ENCODE results near the gene TNFAIP8. TPM values are rescaled to one million over a fixed set of nuclear protein-coding genes. Genes with fewer than 3 reads are reported as not detected.

The TNFAIP8 gene
- total RNA-seq, 5 donors from 2014 or later (not counting 1 experiment from before 2014, with no cell fraction given): 128 to 145 (median 135) TPM

DNA sequence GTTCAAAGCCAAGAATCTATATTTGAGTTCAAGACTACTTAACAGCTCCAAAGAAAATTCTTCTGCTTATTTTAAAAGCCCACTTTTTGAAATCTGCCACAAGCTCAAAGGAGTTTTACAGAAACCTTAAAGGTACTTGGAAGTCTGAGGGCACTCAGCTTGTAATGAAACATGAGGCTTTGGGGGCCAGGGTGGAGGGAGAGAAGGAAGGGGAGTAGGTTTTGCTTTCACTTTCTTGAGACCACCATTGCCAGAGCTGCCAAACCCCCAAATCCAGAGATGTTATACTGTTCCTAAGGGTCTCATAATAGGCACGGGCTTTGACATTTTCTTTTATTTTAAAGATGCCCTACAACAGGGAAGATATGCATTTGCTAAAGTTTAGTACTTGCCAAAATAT is 42.6 kb upstream of the TNFAIP8 start:
- ChIA-PET POLR2A (interaction anchor here (0.6 to 0.8 kb wide), 5 partner anchors 12 to 99 kb away, joined by 3 to 8 read pairs (median 3); no protein-coding TSS in a partner anchor), CTCF (interaction anchor here (0.5 to 5.3 kb wide), 12 partner anchors 12 to 258 kb away, joined by 3 to 47 read pairs (median 4); no protein-coding TSS in a partner anchor)
- no CpG with 5 or more reads among the region's 1 CpG for WGBS (ENCODE audit: insufficient coverage)
- H3K36me3 ChIP-seq (ENCODE audit: control insufficient read depth in 2 of 2, extremely low read depth in 1 of 2, insufficient read depth in 1 of 2, low read length in 1 of 2): peaks cover 0 to 2% of the 10 kb centered on the region in 2 donors
- Mint-ChIP-seq H3K27me3 (no peaks in the 10 kb centered on the region), H3K4me1 (peaks cover 93 to 94% (median 94%) of the 10 kb centered on the region in 3 donors), H3K27ac (peak overlapping the region; percentile 82 to 85), H3K9me3 (no peaks in the 10 kb centered on the region), H3K4me3 (peak overlapping the region in 2 of 3 donors; percentile 29 to 34), H3K36me3 (peaks cover 23% of the 10 kb centered on the region)
- H3K9me3 ChIP-seq: no peaks in the 10 kb centered on the region
- H3K27ac ChIP-seq (ENCODE audit: low read length): peak overlapping the region; percentile 60
- ATAC-seq (replicated peaks in 1 of 4) (no peak), DNase-seq (no peak)
- peaks cover 82% of the 10 kb centered on the region in 2 experiments for H3K4me1 ChIP-seq (ENCODE audit: control insufficient read depth in 1 of 2, extremely low read depth in 1 of 2, insufficient read depth in 2 of 2, low read length in 2 of 2)
- no peaks in the 10 kb centered on the region for H3K27me3 ChIP-seq (replicated peaks in 1 of 2; ENCODE audit: control insufficient read depth in 2 of 2, extremely low read depth in 1 of 2, insufficient read depth in 2 of 2, low read length in 1 of 2)
- no peak overlapping the region for H3K4me3 ChIP-seq (ENCODE audit: control insufficient read depth in 1 of 2, extremely low read depth in 1 of 2, low read length in 1 of 2)

DNA sequence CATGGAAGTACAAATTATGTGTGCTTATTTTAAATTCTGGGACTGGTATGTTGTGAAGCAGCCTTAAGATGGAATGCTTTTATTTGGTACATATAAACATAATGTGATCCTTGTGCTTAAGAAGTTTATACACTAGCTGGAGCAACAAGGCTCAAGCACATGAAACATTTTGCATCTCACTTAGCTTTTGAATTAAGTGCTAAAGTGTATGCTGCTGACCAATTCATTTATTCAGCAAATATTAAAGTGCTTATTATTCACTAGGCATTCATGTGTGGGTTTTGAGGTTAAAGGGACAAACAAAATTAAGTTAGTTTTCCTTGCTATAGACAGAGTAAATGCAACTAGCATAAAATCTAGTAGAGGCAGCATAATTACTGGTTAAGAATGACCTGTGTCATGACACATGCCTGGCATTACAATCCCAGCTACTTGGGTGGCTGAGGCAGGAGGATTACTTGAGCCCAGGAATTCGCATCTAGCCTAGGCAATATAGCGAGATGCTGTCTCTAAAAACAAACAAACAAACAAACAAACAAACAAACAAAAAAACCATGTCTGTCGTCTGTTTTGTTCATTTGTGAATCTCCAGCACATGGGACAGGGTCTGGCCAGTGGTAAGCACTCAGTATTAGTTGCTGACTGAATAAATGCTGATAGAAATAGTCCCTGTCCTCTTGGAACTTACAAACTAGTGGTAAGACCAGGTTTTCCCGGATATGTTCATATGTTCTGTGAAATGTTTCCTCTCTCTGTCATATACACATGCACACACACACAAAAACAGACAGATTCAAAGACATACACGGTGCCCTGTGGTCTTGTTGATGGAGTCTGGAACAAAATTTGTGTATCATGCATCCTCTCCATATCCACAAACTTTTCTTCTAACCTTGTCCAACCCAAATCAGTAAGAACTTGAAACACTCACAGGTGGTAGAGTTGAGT is 41.9 kb upstream of the TNFAIP8 start:
- Mint-ChIP-seq H3K4me1 (peaks cover 93 to 94% (median 94%) of the 10 kb centered on the region in 3 donors), H3K4me3 (peak overlapping the region in 2 of 3 donors; percentile 2 to 52), H3K27me3 (no peaks in the 10 kb centered on the region), H3K36me3 (peaks cover 23% of the 10 kb centered on the region), H3K9me3 (no peaks in the 10 kb centered on the region), H3K27ac (peak overlapping the region; percentile 82 to 85)
- H3K36me3 ChIP-seq (ENCODE audit: control insufficient read depth in 2 of 2, extremely low read depth in 1 of 2, insufficient read depth in 1 of 2, low read length in 1 of 2): peaks cover 0 to 2% of the 10 kb centered on the region in 2 donors
- ATAC-seq (replicated peaks in 1 of 4): peak in 1 of 4 experiments; percentile 11
- POLR2A ChIA-PET: interaction anchor here (0.5 to 0.6 kb wide), 3 partner anchors 10 to 48 kb away, joined by 3 to 4 read pairs (median 3); no protein-coding TSS in a partner anchor
- no peaks in the 10 kb centered on the region for H3K27me3 ChIP-seq (replicated peaks in 1 of 2; ENCODE audit: control insufficient read depth in 2 of 2, extremely low read depth in 1 of 2, insufficient read depth in 2 of 2, low read length in 1 of 2)
- H3K4me3 ChIP-seq (ENCODE audit: control insufficient read depth in 1 of 2, extremely low read depth in 1 of 2, low read length in 1 of 2): no peak overlapping the region
- DNase-seq: no peak
- peak overlapping the region; percentile 60 for H3K27ac ChIP-seq (ENCODE audit: low read length)
- no peaks in the 10 kb centered on the region for H3K9me3 ChIP-seq
- peaks cover 82 to 86% of the 10 kb centered on the region in 2 experiments for H3K4me1 ChIP-seq (ENCODE audit: control insufficient read depth in 1 of 2, extremely low read depth in 1 of 2, insufficient read depth in 2 of 2, low read length in 2 of 2)
- no CpG with 5 or more reads among the region's 5 CpGs for WGBS (ENCODE audit: insufficient coverage)
- CTCF ChIA-PET: interaction anchor here (0.5 to 5.3 kb wide), 8 partner anchors 14 to 98 kb away, joined by 3 to 47 read pairs (median 8); no protein-coding TSS in a partner anchor

DNA sequence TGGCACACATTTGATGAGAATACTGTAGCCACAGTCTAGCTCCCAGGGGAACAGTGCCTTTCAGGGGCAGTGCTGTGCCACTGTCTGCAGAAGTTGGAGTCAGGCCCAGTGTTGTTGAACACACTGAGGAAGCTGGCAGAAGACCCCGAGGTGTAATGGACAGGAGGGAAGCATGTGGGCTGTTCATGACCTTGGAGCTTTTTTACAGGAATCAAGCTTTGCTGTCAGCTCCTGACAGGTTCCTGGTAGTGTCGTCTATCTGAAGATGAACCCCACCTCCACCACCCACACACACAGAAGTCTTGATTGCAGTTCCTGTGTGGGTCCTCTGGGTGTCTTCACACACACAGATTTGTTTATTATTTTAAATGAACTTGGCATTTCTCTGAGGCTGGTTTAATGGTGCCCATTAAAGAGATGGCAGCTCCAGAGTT is 40.3 kb upstream of the TNFAIP8 start:
- H3K4me3 ChIP-seq (ENCODE audit: control insufficient read depth in 1 of 2, extremely low read depth in 1 of 2, low read length in 1 of 2): no peak overlapping the region
- peak overlapping the region; percentile 82 to 85 for H3K27ac Mint-ChIP-seq
- H3K36me3 ChIP-seq (ENCODE audit: control insufficient read depth in 2 of 2, extremely low read depth in 1 of 2, insufficient read depth in 1 of 2, low read length in 1 of 2): no peaks in the 10 kb centered on the region
- peak overlapping the region in 2 of 3 donors; percentile 3 to 52 for H3K4me3 Mint-ChIP-seq
- H3K9me3 Mint-ChIP-seq: no peaks in the 10 kb centered on the region
- ChIA-PET CTCF (interaction anchor here (0.5 to 5.3 kb wide), 54 partner anchors 9 to 327 kb away, joined by 3 to 47 read pairs (median 4); partner anchors contain the start of genes DMXL1 (in 1 of the 2) and DTWD2 (in 1 of the 2)), POLR2A (interaction anchor here (0.5 to 1.5 kb wide), 5 partner anchors 10 to 48 kb away, joined by 3 to 11 read pairs (median 3); no protein-coding TSS in a partner anchor)
- peaks cover 80 to 87% of the 10 kb centered on the region in 2 experiments for H3K4me1 ChIP-seq (ENCODE audit: control insufficient read depth in 1 of 2, extremely low read depth in 1 of 2, insufficient read depth in 2 of 2, low read length in 2 of 2)
- H3K4me1 Mint-ChIP-seq: peaks cover 93 to 94% (median 94%) of the 10 kb centered on the region in 3 donors
- no peaks in the 10 kb centered on the region for H3K9me3 ChIP-seq
- DNase-seq (peak in 32 of 35 experiments; percentile 34 to 79 (median 58)), ATAC-seq (replicated peaks in 1 of 4) (peak; percentile 77 to 88 (median 84))
- 0% methylated on average over 1 of the region's 2 CpGs for WGBS (ENCODE audit: insufficient coverage)
- H3K27ac ChIP-seq (ENCODE audit: low read length): peak overlapping the region; percentile 60
- no peaks in the 10 kb centered on the region for H3K27me3 ChIP-seq (replicated peaks in 1 of 2; ENCODE audit: control insufficient read depth in 2 of 2, extremely low read depth in 1 of 2, insufficient read depth in 2 of 2, low read length in 1 of 2)
- H3K27me3 Mint-ChIP-seq: no peaks in the 10 kb centered on the region
- peaks cover 18% of the 10 kb centered on the region for H3K36me3 Mint-ChIP-seq

DNA sequence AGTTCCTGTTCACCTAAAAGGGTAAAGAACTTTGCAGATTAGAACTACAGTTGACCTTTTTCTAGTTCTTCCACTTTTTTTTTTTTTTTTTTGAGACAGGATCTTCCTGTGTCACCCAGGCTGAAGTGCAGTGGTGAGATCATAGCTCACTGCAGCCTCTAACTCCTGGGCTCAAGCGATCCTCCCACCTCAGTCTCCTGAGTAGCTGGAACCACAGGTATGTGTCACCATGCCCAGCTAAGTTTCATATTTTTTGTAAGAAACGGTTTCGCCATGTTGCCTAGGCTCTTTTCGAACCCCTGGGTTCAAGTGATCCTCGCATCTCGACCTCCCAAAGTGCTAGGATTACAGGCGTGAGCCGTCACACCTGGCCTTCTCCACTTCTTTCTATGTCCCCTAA is 39.7 kb upstream of the TNFAIP8 start:
- no peak for DNase-seq
- Mint-ChIP-seq H3K36me3 (peaks cover 15% of the 10 kb centered on the region), H3K4me3 (peak overlapping the region in 1 of 3 donors; percentile 52), H3K9me3 (no peaks in the 10 kb centered on the region), H3K27me3 (no peaks in the 10 kb centered on the region), H3K4me1 (peaks cover 93 to 94% (median 94%) of the 10 kb centered on the region in 3 donors), H3K27ac (peak overlapping the region; percentile 82 to 85)
- WGBS (ENCODE audit: insufficient coverage): 41% methylated on average over 3 of the region's 8 CpGs
- ChIA-PET CTCF (interaction anchor here (0.5 to 5.3 kb wide), 48 partner anchors 9 to 328 kb away, joined by 3 to 47 read pairs (median 4); partner anchors contain the start of genes DMXL1 (in 1 of the 2) and DTWD2 (in 1 of the 2)), POLR2A (interaction anchor here (0.5 to 1.5 kb wide), 6 partner anchors 10 to 48 kb away, joined by 3 to 11 read pairs (median 6); no protein-coding TSS in a partner anchor)
- H3K9me3 ChIP-seq: no peaks in the 10 kb centered on the region
- H3K4me3 ChIP-seq (ENCODE audit: control insufficient read depth in 1 of 2, extremely low read depth in 1 of 2, low read length in 1 of 2): no peak overlapping the region
- H3K27ac ChIP-seq (ENCODE audit: low read length): peak overlapping the region; percentile 60
- ATAC-seq (replicated peaks in 1 of 4): peak in 2 of 4 experiments; percentile 17
- no peaks in the 10 kb centered on the region for H3K36me3 ChIP-seq (ENCODE audit: control insufficient read depth in 2 of 2, extremely low read depth in 1 of 2, insufficient read depth in 1 of 2, low read length in 1 of 2)
- H3K4me1 ChIP-seq (ENCODE audit: control insufficient read depth in 1 of 2, extremely low read depth in 1 of 2, insufficient read depth in 2 of 2, low read length in 2 of 2): peaks cover 80 to 84% of the 10 kb centered on the region in 2 experiments
- H3K27me3 ChIP-seq (replicated peaks in 1 of 2; ENCODE audit: control insufficient read depth in 2 of 2, extremely low read depth in 1 of 2, insufficient read depth in 2 of 2, low read length in 1 of 2): no peaks in the 10 kb centered on the region

DNA sequence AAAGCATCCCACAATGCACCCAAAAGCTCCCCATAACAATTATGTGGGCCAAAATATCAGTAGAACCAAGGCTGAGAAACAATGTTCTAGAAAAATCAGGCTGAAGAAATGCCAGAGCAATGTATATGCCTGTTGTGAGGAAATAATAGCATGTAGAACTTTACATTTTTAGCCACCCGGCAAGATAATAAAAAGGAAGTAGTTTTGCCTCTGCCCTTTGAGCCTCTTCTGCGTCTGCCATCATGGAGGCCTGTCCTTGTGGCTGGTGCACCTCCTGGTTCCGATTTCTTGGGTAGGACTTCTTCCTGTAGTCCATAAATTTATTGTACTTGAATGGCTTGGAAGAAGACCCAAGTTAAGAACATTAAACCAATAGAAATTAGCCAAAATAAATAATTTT is 38.9 kb upstream of the TNFAIP8 start:
- no peaks in the 10 kb centered on the region for H3K9me3 Mint-ChIP-seq
- CTCF ChIA-PET: interaction anchor here (1.4 to 5.3 kb wide), 3 partner anchors 25 to 95 kb away, joined by 3 to 36 read pairs (median 6); no protein-coding TSS in a partner anchor
- no peaks in the 10 kb centered on the region for H3K9me3 ChIP-seq

More for the DNA sequence above, 38.9 kb upstream of the TNFAIP8 start:
- H3K4me3 ChIP-seq (ENCODE audit: control insufficient read depth in 1 of 2, extremely low read depth in 1 of 2, low read length in 1 of 2): no peak overlapping the region
- H3K4me1 ChIP-seq (ENCODE audit: control insufficient read depth in 1 of 2, extremely low read depth in 1 of 2, insufficient read depth in 2 of 2, low read length in 2 of 2): peaks cover 82 to 88% of the 10 kb centered on the region in 2 experiments
- H3K36me3 Mint-ChIP-seq: peaks cover 11% of the 10 kb centered on the region
- H3K36me3 ChIP-seq (ENCODE audit: control insufficient read depth in 2 of 2, extremely low read depth in 1 of 2, insufficient read depth in 1 of 2, low read length in 1 of 2): no peaks in the 10 kb centered on the region
- H3K27ac ChIP-seq (ENCODE audit: low read length): peak overlapping the region; percentile 60
- H3K27ac Mint-ChIP-seq: peak overlapping the region; percentile 82 to 85
- no peaks in the 10 kb centered on the region for H3K27me3 ChIP-seq (replicated peaks in 1 of 2; ENCODE audit: control insufficient read depth in 2 of 2, extremely low read depth in 1 of 2, insufficient read depth in 2 of 2, low read length in 1 of 2)
- peaks cover 96% of the 10 kb centered on the region in 3 donors for H3K4me1 Mint-ChIP-seq
- ATAC-seq (replicated peaks in 1 of 4) (no peak), DNase-seq (no peak)
- no peak overlapping the region for H3K4me3 Mint-ChIP-seq
- POLR2A ChIA-PET: interaction anchor here in 1 of 2 donors (1.5 kb wide), 1 partner anchor 43 kb away, joined by 3 read pairs; no protein-coding TSS in a partner anchor
- no peaks in the 10 kb centered on the region for H3K27me3 Mint-ChIP-seq
- no CpG with 5 or more reads among the region's 3 CpGs for WGBS (ENCODE audit: insufficient coverage)
